ENCODE measurements around the gene CCS.
"Not testable (repeated sequence)": the region's sequence is repeated elsewhere in the genome, so short reads cannot be mapped to it uniquely, and the experiment has no call there.

CCS gene, protein sequence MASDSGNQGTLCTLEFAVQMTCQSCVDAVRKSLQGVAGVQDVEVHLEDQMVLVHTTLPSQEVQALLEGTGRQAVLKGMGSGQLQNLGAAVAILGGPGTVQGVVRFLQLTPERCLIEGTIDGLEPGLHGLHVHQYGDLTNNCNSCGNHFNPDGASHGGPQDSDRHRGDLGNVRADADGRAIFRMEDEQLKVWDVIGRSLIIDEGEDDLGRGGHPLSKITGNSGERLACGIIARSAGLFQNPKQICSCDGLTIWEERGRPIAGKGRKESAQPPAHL

DNA sequence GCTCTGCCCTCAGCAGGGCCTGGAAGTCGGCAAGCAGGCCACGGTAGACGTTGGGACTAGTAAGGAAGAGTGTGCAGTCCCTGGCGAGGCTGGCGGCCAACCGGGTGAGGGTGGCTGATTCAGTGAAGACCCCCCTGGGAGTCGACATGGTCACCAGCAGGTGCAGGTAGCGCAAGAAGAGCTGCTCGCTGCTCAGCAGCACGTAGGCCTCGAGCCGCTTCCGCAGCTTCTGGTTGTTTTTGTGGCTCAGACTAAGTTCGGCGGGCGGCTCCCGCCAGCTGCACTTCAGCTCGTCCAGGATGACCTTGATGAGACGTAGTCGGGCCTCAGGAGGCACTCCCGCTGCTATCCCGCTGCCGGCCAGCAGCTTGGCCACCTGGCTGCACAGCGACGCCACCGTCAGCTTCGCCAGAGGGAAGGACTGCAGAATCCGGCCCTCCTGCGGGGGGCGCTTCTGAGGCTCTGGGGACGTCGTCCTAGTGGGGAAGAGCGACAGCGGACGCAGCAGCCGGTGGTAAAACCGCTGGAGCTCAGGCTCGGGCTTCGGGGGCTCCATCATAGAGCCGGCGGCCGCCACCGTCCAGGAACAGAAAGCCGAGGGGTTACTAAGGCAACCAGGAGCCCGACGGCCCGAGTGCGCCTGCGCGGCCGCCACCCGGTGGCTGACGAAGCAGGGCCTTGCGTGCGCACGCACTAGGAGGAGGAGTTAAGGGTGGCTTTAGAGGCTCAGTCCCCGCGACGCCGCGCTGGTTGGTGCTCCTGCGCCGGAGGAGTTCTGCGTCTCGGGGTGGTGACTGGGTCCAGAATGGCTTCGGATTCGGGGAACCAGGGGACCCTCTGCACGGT, at the start of gene CCS, which contains the start of gene CCDC87:
Gene CCS (plus strand): TSS at position 729 of the 846 bp plus-strand sequence. CDS start 77 bp downstream, at position 806.
Gene CCDC87 (minus strand): TSS at position 607 of the 846 bp plus-strand sequence. CDS start 48 bp downstream, at position 559.
- peak; percentile 96 for DNase-seq

DNA sequence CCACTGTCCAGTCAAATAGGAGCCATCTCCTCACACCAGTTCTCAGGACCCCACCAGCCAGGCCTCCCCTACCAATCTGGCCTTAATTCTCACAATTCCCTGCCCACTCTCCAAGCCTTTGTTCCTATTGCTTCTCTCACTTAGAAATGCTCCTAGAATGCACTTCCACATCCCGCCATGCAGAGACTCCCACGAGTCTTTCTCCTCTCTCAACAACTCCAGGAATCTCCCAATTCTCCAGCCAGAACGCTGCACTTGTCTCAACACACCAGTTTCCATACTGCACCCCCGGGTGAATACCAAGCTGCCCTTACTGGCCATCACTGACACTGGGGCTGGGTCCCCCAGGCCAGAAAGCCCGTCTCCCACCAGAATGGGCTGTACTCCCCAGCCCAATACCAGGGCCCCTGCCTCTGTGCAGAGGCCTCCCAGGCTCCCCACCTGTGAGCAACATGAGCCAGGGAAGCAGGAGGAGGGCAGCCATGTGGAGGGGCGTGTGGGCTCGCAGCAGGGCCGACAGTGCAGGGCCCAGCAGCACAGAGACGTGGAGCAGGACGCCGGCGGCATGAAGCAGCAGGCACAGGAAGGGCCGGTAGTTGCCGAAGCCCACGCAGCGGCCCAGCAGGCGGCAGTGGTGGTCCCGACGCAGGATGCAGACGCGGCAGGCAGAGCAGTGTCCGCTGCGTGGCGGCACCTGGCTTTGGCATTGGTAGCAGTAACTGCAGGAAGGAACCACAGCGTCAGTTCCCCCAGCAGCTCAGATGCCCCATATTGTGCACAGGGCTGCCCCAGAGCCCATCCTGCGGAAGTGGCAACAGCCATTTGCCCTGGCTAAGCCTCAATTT, 49.5 kb upstream of the CCS start:
- no peak for DNase-seq

GRCh38 chr11:66544952-66545351, 48.0 kb upstream of the CCS start:
- DNase-seq, result not testable (repeated sequence)

- DNase-seq, result peak; percentile 92
Measured at GRCh38 chr11:66545701-66546367, 47.2 kb upstream of the CCS start, which contains the start of gene ZDHHC24. Gene ZDHHC24 (minus strand): TSS chr11:66546048. CDS start chr11:66546003, 45 bp downstream.

- no peak for DNase-seq
Measured at GRCh38 chr11:66546368-66546965, 46.5 kb upstream of the CCS start, which contains the start of gene ACTN3. Gene ACTN3 (plus strand): TSS chr11:66546903. CDS start chr11:66546938, 35 bp downstream.

- no peak for DNase-seq
Measured at GRCh38 chr11:66546966-66547661, 45.9 kb upstream of the CCS start.

DNA sequence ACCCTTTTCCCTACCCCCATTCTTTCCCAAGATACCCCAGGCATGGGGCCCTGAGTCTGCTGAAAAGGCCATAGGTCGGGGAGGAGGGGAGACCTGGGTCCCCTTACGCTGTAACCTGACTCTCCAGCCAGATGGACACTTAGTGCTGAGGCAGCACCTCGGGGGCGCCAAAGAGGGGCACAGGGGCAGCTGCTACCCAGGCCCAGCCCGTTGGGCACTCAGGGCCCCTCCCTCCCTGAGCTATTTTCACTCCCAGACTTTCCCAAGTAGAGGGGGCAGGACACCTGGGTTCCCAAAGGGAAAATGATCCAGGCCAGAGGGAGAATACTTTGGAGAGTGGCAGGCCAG, 45.3 kb upstream of the CCS start:
- no peak for DNase-seq

DNA sequence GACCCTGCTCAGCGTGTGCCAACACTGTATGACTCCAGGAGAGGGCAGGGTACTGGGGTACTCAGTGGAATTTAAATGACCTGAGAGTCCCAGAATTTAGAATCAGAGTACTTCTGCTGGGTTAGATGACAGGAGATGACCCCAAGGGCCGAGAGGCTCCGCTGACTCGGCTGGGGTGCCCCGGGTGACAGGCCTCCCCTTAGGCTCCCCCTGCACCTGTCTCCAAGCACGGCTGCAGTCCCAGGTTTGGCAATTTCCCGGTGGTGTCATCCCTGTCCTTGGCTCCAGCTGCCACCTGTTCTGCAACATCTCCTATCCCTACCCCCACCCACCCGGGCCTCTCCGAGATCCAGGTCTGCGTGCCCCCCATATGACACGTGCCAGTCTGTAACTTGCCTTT, 44.9 kb upstream of the CCS start:
- no peak for DNase-seq

DNA sequence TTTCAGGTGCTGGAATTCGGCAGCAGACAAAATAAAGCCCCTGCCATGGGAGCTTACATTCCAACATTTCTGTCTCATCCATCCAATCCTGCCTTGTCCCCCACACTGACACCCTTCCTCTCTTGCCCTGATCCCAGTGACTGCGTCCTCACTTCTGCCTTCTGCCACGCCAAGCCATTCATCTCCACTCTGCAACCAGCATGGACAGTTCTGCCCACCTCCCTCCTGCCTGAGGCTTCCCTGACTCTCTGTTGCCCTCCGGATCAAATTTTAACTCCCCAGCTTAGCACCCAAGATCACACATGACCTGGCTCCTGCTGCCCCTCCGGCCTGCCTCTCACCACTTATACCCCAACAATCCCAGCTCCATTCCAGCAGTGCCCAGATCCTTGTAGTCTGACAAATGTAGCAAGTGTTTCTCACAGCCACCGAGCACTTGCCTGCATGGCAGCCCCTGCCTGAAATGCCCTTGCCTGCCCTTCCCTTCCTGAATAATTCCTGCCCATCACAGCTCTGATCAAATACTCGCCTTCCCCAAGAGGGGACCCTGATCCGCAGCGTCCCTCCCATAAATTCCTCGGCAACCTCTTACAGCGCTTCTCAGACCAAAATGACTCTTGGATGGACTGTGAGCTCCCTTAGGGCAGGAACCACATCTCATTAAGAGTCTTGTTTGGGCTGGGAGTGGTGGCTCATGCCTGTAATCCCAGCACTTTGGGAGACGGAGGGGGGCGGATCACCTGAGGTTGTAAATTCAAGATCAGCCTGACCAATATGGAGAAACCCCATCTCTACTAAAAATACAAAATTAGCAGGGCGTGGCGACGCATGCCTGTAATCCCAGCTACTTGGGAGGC, 44.0 kb upstream of the CCS start:
- no peak for DNase-seq

GRCh38 chr11:66549696-66550095, 43.3 kb upstream of the CCS start:
- no peak for DNase-seq

- DNase-seq, result no peak
Measured at GRCh38 chr11:66550887-66551286, 42.1 kb upstream of the CCS start.

DNA sequence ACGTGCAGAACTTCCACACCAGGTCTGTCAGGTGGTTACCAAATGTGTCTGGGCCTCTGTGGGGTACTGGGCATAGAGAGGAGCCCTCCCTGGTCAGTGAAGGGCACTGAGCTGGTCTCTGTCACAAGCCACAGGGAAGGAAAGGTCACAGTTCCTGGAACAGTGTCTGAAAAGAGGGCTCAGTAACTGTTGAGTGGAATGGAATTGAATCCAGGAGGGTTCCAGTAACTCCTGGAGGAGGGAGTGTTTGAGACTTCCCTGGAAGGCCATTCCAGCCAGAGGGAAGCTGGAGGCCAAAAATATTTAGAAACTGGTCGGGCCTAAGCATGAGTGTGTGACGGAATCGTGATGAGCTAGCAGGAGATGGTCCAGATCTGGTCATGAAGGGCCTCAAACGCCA, 38.4 kb upstream of the CCS start:
- no peak for DNase-seq

GRCh38 chr11:66555416-66555815, 37.6 kb upstream of the CCS start:
- no peak for DNase-seq

GRCh38 chr11:66556086-66556485, 36.9 kb upstream of the CCS start:
- DNase-seq, result peak; percentile 19

- no peak for DNase-seq
Measured at GRCh38 chr11:66557733-66558326, 35.2 kb upstream of the CCS start.

GRCh38 chr11:66559142-66559865, 33.7 kb upstream of the CCS start:
- no peak for DNase-seq

DNA sequence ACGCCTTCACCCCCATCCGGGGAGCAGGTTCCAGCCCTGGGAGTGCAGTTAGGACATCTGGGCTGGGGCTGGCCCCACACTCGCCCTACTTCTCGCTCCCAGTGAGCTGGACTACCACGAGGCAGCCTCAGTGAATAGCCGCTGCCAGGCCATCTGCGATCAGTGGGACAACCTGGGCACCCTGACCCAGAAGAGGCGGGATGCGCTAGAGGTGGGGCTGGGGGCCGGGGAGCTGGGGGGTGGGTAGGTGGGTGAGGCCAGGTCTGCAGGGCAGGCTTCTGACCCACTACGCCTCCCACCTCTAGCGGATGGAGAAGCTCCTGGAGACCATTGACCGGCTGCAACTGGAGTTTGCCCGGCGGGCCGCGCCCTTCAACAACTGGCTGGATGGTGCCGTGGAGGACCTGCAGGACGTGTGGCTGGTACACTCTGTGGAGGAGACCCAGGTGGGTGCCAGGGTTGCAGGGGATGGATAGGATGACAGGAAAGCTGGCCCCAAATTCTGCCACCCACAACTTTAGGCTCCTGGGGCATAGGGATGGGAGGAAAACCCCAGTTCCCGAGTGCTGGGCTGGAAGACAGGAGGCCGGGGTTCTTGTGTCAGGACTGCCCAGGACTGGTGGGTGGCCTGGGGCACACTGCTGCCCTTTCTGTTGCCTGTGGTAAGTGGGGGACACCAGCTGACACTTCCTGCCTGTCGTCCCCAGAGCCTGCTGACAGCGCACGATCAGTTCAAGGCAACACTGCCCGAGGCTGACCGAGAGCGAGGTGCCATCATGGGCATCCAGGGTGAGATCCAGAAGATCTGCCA, 32.9 kb upstream of the CCS start:
- no peak for DNase-seq

All from NCI-H1105 (cell line).